HEK293 (cell line): ENCODE data around the gene CFAP99.

Experiments used
- YY1 ChIP-seq: fragments of 450-650 bp; formaldehyde crosslinking; IDR thresholded peaks from 2 replicates; pipeline ENCODE4 v1.5.1; 2018; ENCODE audit warnings: missing biosample characterization, missing genetic modification characterization
- ZBTB17 ChIP-seq: fragments of 450-650 bp; formaldehyde crosslinking; IDR thresholded peaks from 2 replicates; pipeline ENCODE4 v1.5.1; 2016; ENCODE audit warnings: missing biosample characterization, missing genetic modification characterization
- ZNF121 ChIP-seq: fragments of 450-650 bp; formaldehyde crosslinking; IDR thresholded peaks from 2 replicates; pipeline ENCODE4 v1.5.1; 2016; ENCODE audit warnings: missing biosample characterization, missing genetic modification characterization
- ZNF24 ChIP-seq: fragments of 450-650 bp; formaldehyde crosslinking; IDR thresholded peaks from 2 replicates; pipeline ENCODE4 v1.5.1; 2016; ENCODE audit warnings: missing biosample characterization, missing genetic modification characterization
- ZNF501 ChIP-seq: fragments of 450-650 bp; formaldehyde crosslinking; IDR thresholded peaks from 2 replicates; pipeline ENCODE4 v1.5.1; 2016; ENCODE audit warnings: missing biosample characterization, missing genetic modification characterization
- ZNF776 ChIP-seq: fragments of 450-650 bp; formaldehyde crosslinking; IDR thresholded peaks from 2 replicates; pipeline ENCODE4 v1.5.0; 2017; ENCODE audit warnings: missing biosample characterization, missing genetic modification characterization, borderline replicate concordance
- TF ChIP-seq, protein P1 (sequence below): fragments of 450-650 bp; formaldehyde crosslinking; IDR thresholded peaks from 2 replicates; pipeline ENCODE4 v1.5.1; 2016; ENCODE audit warnings: missing biosample characterization, missing genetic modification characterization
- TF ChIP-seq, protein P2 (sequence below): fragments of 450-650 bp; formaldehyde crosslinking; IDR thresholded peaks from 2 replicates; pipeline ENCODE4 v1.5.1; 2016; ENCODE audit warnings: missing biosample characterization, missing genetic modification characterization
- TF ChIP-seq, protein P3 (sequence below): fragments of 450-650 bp; formaldehyde crosslinking; IDR thresholded peaks from 2 replicates; pipeline ENCODE4 v1.5.1; 2016; ENCODE audit warnings: missing biosample characterization, missing genetic modification characterization

- no peak for TF ChIP-seq ZNF501 (tag by site-specific recombination)
- TF ChIP-seq, protein P1, sequence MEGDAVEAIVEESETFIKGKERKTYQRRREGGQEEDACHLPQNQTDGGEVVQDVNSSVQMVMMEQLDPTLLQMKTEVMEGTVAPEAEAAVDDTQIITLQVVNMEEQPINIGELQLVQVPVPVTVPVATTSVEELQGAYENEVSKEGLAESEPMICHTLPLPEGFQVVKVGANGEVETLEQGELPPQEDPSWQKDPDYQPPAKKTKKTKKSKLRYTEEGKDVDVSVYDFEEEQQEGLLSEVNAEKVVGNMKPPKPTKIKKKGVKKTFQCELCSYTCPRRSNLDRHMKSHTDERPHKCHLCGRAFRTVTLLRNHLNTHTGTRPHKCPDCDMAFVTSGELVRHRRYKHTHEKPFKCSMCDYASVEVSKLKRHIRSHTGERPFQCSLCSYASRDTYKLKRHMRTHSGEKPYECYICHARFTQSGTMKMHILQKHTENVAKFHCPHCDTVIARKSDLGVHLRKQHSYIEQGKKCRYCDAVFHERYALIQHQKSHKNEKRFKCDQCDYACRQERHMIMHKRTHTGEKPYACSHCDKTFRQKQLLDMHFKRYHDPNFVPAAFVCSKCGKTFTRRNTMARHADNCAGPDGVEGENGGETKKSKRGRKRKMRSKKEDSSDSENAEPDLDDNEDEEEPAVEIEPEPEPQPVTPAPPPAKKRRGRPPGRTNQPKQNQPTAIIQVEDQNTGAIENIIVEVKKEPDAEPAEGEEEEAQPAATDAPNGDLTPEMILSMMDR: no peak
- no peak for TF ChIP-seq ZNF121 (tag by site-specific recombination)
- TF ChIP-seq YY1: no peak
- TF ChIP-seq, protein P2, sequence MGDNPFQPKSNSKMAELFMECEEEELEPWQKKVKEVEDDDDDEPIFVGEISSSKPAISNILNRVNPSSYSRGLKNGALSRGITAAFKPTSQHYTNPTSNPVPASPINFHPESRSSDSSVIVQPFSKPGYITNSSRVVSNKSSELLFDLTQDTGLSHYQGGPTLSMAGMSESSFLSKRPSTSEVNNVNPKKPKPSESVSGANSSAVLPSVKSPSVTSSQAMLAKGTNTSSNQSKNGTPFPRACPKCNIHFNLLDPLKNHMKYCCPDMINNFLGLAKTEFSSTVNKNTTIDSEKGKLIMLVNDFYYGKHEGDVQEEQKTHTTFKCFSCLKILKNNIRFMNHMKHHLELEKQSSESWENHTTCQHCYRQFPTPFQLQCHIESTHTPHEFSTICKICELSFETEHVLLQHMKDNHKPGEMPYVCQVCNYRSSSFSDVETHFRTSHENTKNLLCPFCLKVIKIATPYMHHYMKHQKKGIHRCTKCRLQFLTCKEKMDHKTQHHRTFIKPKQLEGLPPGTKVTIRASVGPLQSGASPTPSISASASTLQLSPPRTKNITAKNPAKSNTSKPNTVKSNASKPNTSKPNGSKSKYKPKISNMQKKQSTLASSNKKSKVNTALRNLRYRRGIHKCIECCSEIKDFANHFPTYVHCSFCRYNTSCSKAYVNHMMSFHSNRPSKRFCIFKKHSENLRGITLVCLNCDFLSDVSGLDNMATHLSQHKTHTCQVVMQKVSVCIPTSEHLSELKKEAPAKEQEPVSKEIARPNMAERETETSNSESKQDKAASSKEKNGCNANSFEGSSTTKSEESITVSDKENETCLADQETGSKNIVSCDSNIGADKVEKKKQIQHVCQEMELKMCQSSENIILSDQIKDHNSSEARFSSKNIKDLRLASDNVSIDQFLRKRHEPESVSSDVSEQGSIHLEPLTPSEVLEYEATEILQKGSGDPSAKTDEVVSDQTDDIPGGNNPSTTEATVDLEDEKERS (tag by site-specific recombination): no peak
- TF ChIP-seq, protein P3, sequence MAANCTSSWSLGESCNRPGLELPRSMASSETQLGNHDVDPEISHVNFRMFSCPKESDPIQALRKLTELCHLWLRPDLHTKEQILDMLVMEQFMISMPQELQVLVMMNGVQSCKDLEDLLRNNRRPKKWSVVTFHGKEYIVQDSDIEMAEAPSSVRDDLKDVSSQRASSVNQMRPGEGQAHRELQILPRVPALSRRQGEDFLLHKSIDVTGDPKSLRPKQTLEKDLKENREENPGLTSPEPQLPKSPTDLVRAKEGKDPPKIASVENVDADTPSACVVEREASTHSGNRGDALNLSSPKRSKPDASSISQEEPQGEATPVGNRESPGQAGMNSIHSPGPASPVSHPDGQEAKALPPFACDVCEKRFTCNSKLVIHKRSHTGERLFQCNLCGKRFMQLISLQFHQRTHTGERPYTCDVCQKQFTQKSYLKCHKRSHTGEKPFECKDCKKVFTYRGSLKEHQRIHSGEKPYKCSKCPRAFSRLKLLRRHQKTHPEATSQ (tag by site-specific recombination): no peak
- TF ChIP-seq ZNF24: no peak
- TF ChIP-seq ZNF776 (tag by site-specific recombination): no peak
- TF ChIP-seq ZBTB17 (tag by site-specific recombination): no peak
Observed at GRCh38 chr4:2372488-2373030, 46.2 kb upstream of the CFAP99 start.
